ENCODE data around the gene RAB31.

GRCh38 chr18:9746958-9747357 is 38.9 kb downstream of the RAB31 start:
- TF ChIP-seq, protein P1, sequence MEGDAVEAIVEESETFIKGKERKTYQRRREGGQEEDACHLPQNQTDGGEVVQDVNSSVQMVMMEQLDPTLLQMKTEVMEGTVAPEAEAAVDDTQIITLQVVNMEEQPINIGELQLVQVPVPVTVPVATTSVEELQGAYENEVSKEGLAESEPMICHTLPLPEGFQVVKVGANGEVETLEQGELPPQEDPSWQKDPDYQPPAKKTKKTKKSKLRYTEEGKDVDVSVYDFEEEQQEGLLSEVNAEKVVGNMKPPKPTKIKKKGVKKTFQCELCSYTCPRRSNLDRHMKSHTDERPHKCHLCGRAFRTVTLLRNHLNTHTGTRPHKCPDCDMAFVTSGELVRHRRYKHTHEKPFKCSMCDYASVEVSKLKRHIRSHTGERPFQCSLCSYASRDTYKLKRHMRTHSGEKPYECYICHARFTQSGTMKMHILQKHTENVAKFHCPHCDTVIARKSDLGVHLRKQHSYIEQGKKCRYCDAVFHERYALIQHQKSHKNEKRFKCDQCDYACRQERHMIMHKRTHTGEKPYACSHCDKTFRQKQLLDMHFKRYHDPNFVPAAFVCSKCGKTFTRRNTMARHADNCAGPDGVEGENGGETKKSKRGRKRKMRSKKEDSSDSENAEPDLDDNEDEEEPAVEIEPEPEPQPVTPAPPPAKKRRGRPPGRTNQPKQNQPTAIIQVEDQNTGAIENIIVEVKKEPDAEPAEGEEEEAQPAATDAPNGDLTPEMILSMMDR (IDR thresholded peaks at IDR 0.05), result no peak
- TF ChIP-seq POLR2A (IDR thresholded peaks at IDR 0.05), result no peak
- TF ChIP-seq POLR2AphosphoS5 (IDR thresholded peaks at IDR 0.05), result no peak
